GM18868 (cell line): ENCODE data around the gene SMCO2.

ENCODE experiments used
- ATAC-seq: cut with Tn5 transposase; IDR thresholded peaks from one replicate; pipeline ENCODE4 v1.9.1; 2021; ENCODE audit warnings: mild to moderate bottlenecking, moderate library complexity; ENCODE audit not compliant: unreplicated experiment

The SMCO2 gene

DNA sequence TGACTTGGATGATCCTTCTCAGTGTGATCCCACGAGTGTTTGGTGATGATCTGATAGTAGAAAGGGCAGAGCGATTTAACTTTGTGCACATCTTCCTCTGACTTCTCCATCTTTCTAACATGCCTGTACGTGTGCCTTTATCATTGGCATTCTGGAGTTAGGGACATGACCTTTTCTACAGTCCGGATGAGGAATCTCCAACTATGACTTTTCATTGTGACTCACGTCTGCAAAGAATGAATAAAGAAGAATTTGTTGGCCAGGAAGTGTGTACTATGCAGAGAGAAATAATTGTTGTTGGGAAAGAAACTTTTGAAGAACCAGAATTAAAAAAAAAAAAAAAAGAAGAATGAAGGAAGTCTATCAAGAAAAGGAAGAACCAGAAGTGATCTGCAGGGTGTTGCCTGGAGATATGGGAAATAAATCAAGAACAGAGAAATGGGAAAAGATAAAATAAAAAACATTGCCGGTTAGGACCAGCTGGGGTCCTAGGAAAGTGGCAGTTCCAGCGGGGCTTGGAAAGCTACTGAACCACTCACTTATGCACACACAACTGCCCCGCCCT is 102.8 kb downstream of the SMCO2 start:
- no peak for ATAC-seq

DNA sequence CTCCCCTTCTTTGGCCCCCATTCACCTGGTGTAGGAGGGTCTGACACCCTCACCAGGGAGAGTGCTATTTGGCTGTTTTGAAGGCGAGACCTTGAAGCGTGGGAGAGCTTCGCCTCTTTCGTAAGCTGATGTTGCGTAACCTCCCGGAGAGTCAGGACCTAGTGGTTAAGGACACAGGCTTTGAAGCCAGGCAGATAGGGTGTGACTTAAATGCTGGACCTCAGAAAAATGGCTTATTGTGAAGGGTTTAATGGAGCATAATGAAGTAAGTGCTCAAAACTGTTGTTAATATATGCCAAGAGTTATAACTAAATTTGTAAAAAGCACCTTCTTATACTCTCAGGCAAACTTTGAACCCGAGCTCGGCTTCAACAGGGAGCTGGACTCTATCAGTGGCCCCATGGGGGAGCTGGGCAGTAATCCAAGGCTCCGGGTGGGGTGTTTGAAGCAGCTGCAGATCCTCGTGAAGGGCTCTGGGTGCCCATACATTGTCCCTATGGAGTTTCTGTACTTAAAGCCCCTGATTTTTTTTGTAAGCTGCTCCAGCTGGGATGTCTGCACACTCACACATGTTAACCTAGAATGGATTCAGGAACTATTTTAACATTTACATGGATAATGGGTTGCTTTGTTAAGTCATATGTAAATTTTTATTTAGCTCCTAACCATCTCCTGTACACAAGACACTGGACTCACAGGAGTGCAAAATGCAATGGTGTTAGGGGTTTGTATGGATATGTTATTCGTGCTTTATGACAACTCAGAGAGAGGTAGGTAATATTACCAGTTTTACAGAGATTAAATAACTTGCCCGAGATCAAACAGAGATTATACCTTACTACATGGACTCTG is 103.5 kb downstream of the SMCO2 start:
- peak; percentile 38 for ATAC-seq

DNA sequence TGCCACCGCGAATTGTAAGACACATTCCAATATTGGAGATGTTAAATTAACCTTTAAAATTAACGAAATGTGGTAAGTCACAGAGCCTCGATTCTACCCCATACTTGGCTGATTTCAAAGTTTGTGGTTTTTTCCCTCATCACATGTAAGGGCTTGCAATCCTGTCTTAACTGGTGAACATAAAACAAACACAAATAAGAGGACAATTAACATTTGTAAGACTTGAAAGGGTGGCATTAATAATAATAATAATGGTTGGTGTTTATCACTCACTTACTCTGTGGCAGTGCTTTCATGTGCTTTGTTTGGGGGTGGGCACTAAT is 104.1 kb downstream of the SMCO2 start:
- ATAC-seq = no peak

DNA sequence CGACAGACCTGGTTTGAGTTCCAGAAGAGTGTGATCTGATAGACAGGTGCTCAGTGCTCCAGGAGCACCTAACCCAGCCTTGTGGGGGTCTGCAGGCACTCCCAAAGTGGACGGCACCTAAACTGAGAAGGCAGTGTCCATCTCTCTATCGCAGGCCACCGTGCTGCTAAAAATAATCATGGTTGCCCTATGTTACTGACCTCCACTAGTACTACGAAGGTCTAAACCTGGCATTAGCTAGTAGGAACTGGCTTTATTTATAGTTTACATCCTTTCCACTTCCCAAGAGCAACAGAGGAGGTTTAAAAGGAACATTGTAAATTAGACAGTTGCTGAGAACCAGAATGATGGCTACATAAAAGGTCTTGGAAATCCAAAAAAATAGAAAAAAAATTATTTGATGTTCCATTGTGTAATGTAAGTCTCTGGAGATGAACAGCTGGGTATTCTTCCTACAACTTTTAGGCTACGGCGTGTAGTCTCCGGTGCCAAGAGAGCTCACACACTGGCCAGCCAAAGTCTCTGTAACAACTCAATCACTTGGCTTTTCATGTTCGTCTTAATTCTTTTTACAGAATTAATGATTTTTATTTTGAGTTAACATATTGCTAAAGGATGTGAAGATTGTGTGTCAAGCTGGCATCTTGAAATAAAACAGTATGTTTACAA is 104.8 kb downstream of the SMCO2 start:
- ATAC-seq = no peak
